BE2C (cell line): ENCODE measurements around the gene AGBL1.

Experiments
- DNase-seq: peaks from one replicate; pipeline ENCODE4 v3.0.0-alpha.2; 2020
- H3K27me3 ChIP-seq: fragments of 250-450 bp; sonication (Bioruptor Pico); 2 replicates; pipeline ENCODE4 v1.5.1; 2020; ENCODE audit warnings: mild to moderate bottlenecking
- H3K36me3 ChIP-seq: fragments of 250-450 bp; sonication (Bioruptor Pico); 2 replicates; pipeline ENCODE4 v1.5.1; 2020; ENCODE audit warnings: mild to moderate bottlenecking
- H3K4me1 ChIP-seq: fragments of 250-450 bp; sonication (Bioruptor Pico); 2 replicates; pipeline ENCODE4 v1.5.1; 2020
- H3K4me3 ChIP-seq: 2 replicates; pipeline ENCODE4 v1.5.1; 2011; ENCODE audit warnings: low read depth, low read length
- H3K9me3 ChIP-seq: fragments of 250-450 bp; sonication (Bioruptor Pico); 2 replicates; pipeline ENCODE4 v1.5.1; 2020
- TF ChIP-seq, protein P1 (sequence below): IDR thresholded peaks from 2 replicates; pipeline ENCODE4 v1.5.1; 2012; ENCODE audit warnings: mild to moderate bottlenecking, low read depth, low read length

Gene AGBL1

DNA sequence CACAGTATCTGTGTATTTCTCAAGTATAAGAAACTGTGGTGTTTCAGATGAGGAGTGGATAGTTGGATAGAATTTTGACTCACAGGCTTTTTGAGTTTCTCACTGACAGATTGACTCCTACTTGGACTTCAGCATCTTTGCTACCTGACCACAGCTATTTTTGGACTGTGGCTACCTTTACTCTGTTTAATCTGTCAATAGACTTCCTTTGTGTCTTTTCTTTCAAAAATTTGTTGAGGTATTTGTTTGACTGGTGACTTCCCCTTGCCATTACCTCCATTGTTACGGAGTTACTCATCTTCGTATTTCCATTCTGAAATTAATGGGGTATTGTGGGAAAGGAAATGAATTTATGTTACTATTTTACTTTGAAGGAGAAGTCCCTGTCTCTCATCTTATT lies 123.8 kb downstream of the AGBL1 start:
- TF ChIP-seq, protein P1, sequence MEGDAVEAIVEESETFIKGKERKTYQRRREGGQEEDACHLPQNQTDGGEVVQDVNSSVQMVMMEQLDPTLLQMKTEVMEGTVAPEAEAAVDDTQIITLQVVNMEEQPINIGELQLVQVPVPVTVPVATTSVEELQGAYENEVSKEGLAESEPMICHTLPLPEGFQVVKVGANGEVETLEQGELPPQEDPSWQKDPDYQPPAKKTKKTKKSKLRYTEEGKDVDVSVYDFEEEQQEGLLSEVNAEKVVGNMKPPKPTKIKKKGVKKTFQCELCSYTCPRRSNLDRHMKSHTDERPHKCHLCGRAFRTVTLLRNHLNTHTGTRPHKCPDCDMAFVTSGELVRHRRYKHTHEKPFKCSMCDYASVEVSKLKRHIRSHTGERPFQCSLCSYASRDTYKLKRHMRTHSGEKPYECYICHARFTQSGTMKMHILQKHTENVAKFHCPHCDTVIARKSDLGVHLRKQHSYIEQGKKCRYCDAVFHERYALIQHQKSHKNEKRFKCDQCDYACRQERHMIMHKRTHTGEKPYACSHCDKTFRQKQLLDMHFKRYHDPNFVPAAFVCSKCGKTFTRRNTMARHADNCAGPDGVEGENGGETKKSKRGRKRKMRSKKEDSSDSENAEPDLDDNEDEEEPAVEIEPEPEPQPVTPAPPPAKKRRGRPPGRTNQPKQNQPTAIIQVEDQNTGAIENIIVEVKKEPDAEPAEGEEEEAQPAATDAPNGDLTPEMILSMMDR = no peak
- Histone ChIP-seq H3K27me3 (no peaks in the 10 kb centered on the region), H3K4me1 (no peaks in the 10 kb centered on the region), H3K36me3 (no peaks in the 10 kb centered on the region), H3K4me3 (no peak overlapping the region), H3K9me3 (no peaks in the 10 kb centered on the region)
- DNase-seq = no peak

DNA sequence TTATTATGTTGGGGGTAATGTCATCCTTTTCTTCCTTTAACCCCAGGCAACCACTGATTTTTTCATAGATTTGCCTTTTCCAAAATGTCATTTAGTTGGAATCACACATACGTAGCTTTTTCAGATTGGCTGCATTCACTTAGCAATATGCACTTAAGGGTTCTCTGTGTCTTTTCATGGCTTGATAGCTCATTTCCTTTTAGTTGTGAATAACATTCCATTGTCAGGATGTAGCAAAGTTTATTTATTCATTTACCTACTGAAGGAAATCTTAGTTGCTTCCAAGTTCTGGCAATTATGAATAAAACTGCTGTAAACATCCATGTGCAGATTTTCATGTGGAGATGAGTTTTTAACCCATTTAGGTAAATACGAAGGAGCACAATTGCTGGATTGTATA lies 125.4 kb downstream of the AGBL1 start:
- H3K27me3 ChIP-seq = no peaks in the 10 kb centered on the region
- no peak for DNase-seq
- H3K4me1 ChIP-seq = no peaks in the 10 kb centered on the region
- no peaks in the 10 kb centered on the region for H3K9me3 ChIP-seq
- no peak overlapping the region for H3K4me3 ChIP-seq
- H3K36me3 ChIP-seq = no peaks in the 10 kb centered on the region
- TF ChIP-seq, protein P1 = no peak

DNA sequence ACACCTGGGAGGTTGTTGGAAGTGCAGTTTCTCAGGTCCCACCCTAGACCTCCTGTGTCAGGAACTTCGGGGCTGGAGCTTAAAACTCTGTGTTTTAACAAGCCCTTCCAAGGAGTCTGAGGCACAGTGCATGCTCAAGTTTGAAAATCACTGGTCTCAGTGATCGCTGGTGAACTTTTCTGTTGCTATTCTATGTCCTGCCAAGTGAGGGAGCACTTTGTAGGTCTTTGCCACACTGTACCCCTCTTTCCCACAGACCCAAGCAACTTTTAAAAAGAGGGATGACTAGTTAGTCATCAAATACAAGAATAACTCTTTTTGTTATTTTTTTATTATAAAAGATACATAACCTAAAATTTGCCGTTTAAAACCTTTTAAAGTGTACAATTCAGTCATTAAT lies 133.7 kb downstream of the AGBL1 start:
- DNase-seq = no peak
- Histone ChIP-seq H3K36me3 (no peaks in the 10 kb centered on the region), H3K27me3 (no peaks in the 10 kb centered on the region), H3K4me1 (no peaks in the 10 kb centered on the region), H3K4me3 (no peak overlapping the region), H3K9me3 (no peaks in the 10 kb centered on the region; the same call in 1 of the 2 replicates)
- TF ChIP-seq, protein P1 = peak; percentile 13; the same call in 1 of the 2 replicates

DNA sequence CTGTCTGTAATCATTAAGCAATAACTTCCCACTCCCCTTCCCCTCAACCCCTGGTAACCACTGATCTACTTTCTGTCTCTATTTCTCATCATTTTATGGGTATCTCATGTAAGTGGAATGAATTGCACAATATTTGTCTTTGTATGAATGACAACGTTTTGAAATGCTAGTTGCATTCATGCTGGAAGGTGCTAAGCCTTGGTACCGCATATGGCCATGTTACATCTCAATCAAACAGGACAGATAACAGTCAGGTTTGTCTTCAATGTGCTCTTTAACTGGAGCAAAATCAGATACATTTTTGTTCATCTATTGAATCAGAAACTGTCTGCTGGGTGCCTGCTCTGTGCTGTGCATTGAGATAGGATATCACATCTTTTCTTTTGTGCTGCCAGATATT lies 134.2 kb downstream of the AGBL1 start:
- no peak for DNase-seq
- Histone ChIP-seq H3K27me3 (no peaks in the 10 kb centered on the region), H3K4me1 (no peaks in the 10 kb centered on the region), H3K9me3 (no peaks in the 10 kb centered on the region; the same call in 1 of the 2 replicates), H3K4me3 (no peak overlapping the region), H3K36me3 (no peaks in the 10 kb centered on the region)
- TF ChIP-seq, protein P1 = no peak

DNA sequence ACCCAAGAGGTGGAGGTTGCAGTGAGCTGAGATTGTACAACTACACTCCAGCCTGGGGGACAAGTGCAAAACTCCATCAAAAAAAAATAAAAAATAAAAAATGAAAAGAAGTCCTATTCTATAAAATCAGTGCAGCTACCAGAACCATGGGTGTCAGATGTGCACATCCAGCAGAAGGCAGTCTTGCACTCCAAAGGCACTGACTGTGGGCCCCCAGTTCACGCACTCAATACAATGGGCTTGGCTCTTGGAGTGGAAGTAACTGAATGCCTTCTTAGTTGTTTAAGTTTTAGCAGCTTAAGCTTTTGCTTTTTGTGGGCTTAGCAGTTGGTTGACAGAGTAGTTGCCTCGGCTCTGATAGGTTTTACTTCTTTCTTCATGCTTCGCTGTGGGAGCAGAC lies 141.4 kb downstream of the AGBL1 start:
- TF ChIP-seq, protein P1 = no peak

DNA sequence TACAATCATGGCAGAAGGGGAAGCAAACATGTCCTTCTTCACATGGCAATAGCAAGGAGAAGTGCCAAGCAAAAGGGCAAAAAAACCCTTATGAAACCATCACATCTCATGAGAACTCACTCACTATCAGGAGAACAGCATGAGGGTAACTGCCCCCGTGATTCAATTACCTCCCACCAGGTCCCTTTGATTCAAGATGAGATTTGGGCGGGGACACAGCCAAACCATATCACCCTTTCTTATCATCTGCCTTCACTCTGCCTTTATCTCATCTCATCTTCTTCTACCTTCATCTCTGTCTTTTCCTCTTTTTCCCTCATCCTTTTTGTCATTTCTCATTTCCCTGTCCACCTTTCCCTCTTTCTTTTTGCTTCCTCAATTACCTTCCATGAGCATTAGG lies 149.6 kb downstream of the AGBL1 start:
- TF ChIP-seq, protein P1 = no peak
- Histone ChIP-seq H3K27me3 (no peaks in the 10 kb centered on the region; the same call in 1 of the 2 replicates), H3K4me1 (no peaks in the 10 kb centered on the region; the same call in 1 of the 2 replicates), H3K36me3 (no peaks in the 10 kb centered on the region), H3K9me3 (no peaks in the 10 kb centered on the region), H3K4me3 (no peak overlapping the region)
- no peak for DNase-seq

More for the DNA sequence above, 141.4 kb downstream of the AGBL1 start:
- no peak for DNase-seq
- Histone ChIP-seq H3K9me3 (no peaks in the 10 kb centered on the region; the same call in 1 of the 2 replicates), H3K36me3 (no peaks in the 10 kb centered on the region), H3K4me1 (no peaks in the 10 kb centered on the region), H3K27me3 (no peaks in the 10 kb centered on the region), H3K4me3 (no peak overlapping the region)
